ENCODE data around the gene TSPAN3.

DNA sequence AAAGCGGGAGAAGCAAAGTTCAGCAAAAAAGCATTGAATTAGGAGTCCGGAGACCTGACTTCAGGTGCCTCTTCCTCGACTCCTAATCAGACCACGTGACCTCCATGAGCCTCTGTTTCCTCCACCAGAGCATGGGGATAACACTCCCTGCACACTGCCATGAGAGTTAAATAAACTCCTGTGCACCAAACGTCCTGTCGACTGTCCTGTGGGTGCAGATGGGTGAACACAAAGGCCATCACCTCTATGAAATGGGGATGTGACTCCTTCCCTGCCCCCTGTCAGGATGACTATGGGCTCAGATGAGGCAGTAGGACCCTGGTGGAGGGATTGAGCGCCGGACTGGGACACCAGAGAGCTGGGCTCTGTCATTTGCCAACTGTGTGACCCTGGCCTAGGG lies 13.5 kb upstream of the TSPAN3 start:
- no peak for TF ChIP-seq POLR2AphosphoS5 (IDR thresholded peaks at IDR 0.05)
- TF ChIP-seq, protein P1, sequence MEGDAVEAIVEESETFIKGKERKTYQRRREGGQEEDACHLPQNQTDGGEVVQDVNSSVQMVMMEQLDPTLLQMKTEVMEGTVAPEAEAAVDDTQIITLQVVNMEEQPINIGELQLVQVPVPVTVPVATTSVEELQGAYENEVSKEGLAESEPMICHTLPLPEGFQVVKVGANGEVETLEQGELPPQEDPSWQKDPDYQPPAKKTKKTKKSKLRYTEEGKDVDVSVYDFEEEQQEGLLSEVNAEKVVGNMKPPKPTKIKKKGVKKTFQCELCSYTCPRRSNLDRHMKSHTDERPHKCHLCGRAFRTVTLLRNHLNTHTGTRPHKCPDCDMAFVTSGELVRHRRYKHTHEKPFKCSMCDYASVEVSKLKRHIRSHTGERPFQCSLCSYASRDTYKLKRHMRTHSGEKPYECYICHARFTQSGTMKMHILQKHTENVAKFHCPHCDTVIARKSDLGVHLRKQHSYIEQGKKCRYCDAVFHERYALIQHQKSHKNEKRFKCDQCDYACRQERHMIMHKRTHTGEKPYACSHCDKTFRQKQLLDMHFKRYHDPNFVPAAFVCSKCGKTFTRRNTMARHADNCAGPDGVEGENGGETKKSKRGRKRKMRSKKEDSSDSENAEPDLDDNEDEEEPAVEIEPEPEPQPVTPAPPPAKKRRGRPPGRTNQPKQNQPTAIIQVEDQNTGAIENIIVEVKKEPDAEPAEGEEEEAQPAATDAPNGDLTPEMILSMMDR (IDR thresholded peaks at IDR 0.05), result no peak
- TF ChIP-seq EP300 (IDR thresholded peaks at IDR 0.05), result no peak

Measured in esophagus muscularis mucosa (tissue), 4 donors.